ENCODE measurements around the gene EPHA6. TPM values are rescaled to one million over a fixed set of nuclear protein-coding genes. Genes with fewer than 3 reads are reported as not detected.

The EPHA6 gene
- total RNA-seq, 1 experiment from 2014 or later, result 0.61 TPM

- no peak overlapping the region for H2BK12ac ChIP-seq (ENCODE audit: insufficient read length, low read depth, low read length)
- no peak for DNase-seq
- H3K14ac ChIP-seq (ENCODE audit: insufficient read depth, low read length), result no peak overlapping the region
- H3K36me3 Mint-ChIP-seq (ENCODE audit: insufficient read depth in 1 of 3, low read depth in 3 of 3), result no peaks in the 10 kb centered on the region
- H2BK120ac ChIP-seq (ENCODE audit: low read depth, low read length, poor library complexity, severe bottlenecking), result no peak overlapping the region
- H3K23me2 ChIP-seq (ENCODE audit: insufficient read length, low read depth, low read length, poor library complexity, severe bottlenecking), result no peaks in the 10 kb centered on the region
- H3K79me1 ChIP-seq (ENCODE audit: insufficient read depth, low read depth, low read length, poor library complexity, severe bottlenecking), result no peaks in the 10 kb centered on the region
- H3K27ac ChIP-seq (ENCODE audit: insufficient read length, low read depth, low read length), result no peak overlapping the region
- no peaks in the 10 kb centered on the region for H3K27me3 ChIP-seq (ENCODE audit: insufficient read depth, low read length)
- H3K79me2 ChIP-seq (ENCODE audit: insufficient read depth, low read length), result no peaks in the 10 kb centered on the region
- H3K27ac Mint-ChIP-seq, result no peak overlapping the region
- H3K4me1 ChIP-seq (ENCODE audit: insufficient read depth, low read length), result peaks cover 4% of the 10 kb centered on the region
- no peak overlapping the region for H2AK5ac ChIP-seq (ENCODE audit: insufficient read length, low read length)
- H3K27me3 Mint-ChIP-seq (ENCODE audit: low read depth), result no peaks in the 10 kb centered on the region
- no peak overlapping the region for H3K9ac ChIP-seq (ENCODE audit: extremely low read depth, insufficient read length, low read length)
- no peak overlapping the region for H3K23ac ChIP-seq (ENCODE audit: insufficient read length, low read depth, low read length)
- no peak overlapping the region for H4K8ac ChIP-seq (replicated peaks; ENCODE audit: insufficient read length, low read depth, low read length)
- H4K91ac ChIP-seq (ENCODE audit: insufficient read length, low read depth, low read length), result no peak overlapping the region
- H3K18ac ChIP-seq (ENCODE audit: insufficient read length, low read depth, low read length), result no peak overlapping the region
- no peak for TF ChIP-seq CTCF (conservative IDR thresholded peaks at IDR 0.05)
- H3K56ac ChIP-seq (ENCODE audit: insufficient read length, low read depth, low read length), result no peak overlapping the region
- no peak overlapping the region for H2AFZ ChIP-seq (ENCODE audit: low read length)
- no peak overlapping the region for H3K4me3 Mint-ChIP-seq
- H3K9me3 ChIP-seq (ENCODE audit: control insufficient read depth, low read depth, low read length), result no peaks in the 10 kb centered on the region
- H2BK5ac ChIP-seq (ENCODE audit: insufficient read length, low read length), result no peak overlapping the region
- WGBS (ENCODE audit: extremely low coverage, insufficient read length, low lambda C conversion rate), result no CpG with 5 or more reads among the region's 1 CpG
- H3T11ph ChIP-seq (ENCODE audit: low read length), result no peak overlapping the region
- no peak overlapping the region for H3K4me2 ChIP-seq (ENCODE audit: insufficient read depth, insufficient read length, low read length)
- H4K5ac ChIP-seq (ENCODE audit: insufficient read length, low read depth, low read length), result no peak overlapping the region
- H2BK15ac ChIP-seq (ENCODE audit: low read depth, low read length), result no peak overlapping the region
- H2BK20ac ChIP-seq (ENCODE audit: low read depth, low read length, poor library complexity, severe bottlenecking), result no peak overlapping the region
- no peak overlapping the region for H3K4ac ChIP-seq (ENCODE audit: low read depth, low read length)
- H3K9me3 Mint-ChIP-seq, result no peaks in the 10 kb centered on the region
- H3K4me1 Mint-ChIP-seq, result peaks cover 15 to 18% of the 10 kb centered on the region in 2 experiments
- H4K20me1 ChIP-seq (ENCODE audit: control insufficient read depth, insufficient read depth, insufficient read length), result no peaks in the 10 kb centered on the region
These were observed 296.9 kb downstream of the EPHA6 start for GRCh38 chr3:97111244-97111643.
